GM03348 (cell line): ENCODE measurements around the gene PTPMT1.

ENCODE experiments used
- DNase-seq: peaks from one replicate; pipeline ENCODE4 v3.0.0; 2012; ENCODE audit warnings: low spot score

PTPMT1 gene

DNA sequence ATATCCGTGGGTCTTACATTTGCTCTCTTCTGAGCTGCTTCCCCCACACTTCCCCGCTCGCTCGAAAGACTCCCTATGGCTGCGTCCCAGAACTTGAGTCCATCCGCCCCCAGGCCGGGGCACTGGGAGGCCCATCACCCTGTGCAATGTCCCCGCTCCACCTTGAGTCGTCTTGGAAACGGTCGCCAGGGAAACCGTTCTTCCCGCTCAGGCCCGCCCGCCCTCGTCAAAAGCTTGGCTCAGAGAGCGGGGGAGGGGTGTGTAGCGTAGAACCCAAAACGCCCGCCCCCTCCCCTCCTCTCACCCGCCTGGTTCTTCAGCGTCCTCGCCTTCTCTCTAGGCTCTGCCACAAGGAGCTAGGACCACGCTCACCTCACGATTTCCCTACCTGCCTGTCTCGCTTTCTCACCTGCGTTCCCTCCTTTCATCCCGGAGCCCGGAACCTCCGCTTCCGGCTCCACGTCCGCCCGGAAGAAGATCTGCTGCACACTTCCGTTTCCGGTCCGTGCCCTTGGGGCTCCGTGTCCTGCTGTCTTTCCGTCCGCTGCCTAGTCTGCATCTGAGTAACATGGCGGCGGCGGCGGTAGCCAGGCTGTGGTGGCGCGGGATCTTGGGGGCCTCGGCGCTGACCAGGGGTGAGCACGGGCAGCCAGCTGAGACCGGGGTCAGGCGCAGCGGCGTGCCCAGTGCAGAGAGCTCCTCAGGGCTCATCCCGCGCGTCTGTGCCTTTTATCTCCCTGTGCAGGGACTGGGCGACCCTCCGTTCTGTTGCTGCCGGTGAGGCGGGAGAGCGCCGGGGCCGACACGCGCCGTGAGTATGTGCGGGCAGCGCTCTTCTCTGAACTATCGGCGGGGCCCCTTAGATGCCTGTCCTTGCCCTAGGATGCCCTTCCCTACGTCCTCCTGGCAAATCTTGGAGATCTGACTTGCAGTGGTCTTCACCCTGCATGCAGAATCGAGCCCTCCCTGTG is 13.4 kb downstream of the PTPMT1 start, which contains the start of the genes KBTBD4 and NDUFS3:
TSS of gene KBTBD4 (minus strand) at position 447 of the 971 bp plus-strand sequence. CDS start at position 428, 19 bp downstream.
TSS of gene NDUFS3 (plus strand) at position 551 of the 971 bp plus-strand sequence. CDS start at position 569, 18 bp downstream.
- DNase-seq, result peak; percentile 91

- no peak for DNase-seq
Observed at GRCh38 chr11:47583844-47584243, 18.4 kb downstream of the PTPMT1 start.

- no peak for DNase-seq
Observed at GRCh38 chr11:47586098-47586855, 20.9 kb downstream of the PTPMT1 start, which contains the start of gene FAM180B. TSS of gene FAM180B (plus strand) at chr11:47586678. CDS start at chr11:47586769, 91 bp downstream.

DNA sequence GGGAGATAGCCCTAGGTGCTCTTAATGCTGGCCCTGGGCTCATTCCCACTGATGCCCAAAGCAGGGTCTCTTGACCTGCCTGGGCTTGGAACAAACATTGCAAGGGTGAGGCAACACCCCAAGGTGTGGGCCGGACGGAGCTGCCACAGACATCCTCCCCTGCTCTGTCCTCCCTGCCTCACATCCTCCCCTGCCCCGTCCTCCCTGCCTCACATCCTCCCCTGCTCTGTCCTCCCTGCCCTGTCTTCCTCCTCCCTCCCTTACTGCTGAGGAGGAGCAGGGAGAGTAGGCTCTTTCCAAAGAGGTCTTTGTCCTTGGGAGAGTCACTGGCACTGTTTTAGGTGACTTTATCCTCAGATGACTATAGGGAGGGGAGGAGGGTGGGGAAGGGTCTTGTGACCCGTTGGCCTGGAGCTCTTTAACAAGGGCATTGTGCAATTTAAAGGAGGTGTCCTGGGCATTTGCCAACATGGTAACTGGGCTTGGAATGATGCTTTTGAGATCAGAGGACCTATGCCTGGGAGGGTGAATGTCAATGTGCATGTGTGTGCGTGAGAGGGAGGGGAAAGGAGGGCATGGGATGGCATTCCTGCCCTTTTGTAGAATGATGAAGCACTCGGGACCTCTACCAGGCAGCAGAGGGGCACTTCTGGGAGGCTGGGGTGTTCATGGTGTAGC is 21.8 kb downstream of the PTPMT1 start:
- DNase-seq, result no peak

DNA sequence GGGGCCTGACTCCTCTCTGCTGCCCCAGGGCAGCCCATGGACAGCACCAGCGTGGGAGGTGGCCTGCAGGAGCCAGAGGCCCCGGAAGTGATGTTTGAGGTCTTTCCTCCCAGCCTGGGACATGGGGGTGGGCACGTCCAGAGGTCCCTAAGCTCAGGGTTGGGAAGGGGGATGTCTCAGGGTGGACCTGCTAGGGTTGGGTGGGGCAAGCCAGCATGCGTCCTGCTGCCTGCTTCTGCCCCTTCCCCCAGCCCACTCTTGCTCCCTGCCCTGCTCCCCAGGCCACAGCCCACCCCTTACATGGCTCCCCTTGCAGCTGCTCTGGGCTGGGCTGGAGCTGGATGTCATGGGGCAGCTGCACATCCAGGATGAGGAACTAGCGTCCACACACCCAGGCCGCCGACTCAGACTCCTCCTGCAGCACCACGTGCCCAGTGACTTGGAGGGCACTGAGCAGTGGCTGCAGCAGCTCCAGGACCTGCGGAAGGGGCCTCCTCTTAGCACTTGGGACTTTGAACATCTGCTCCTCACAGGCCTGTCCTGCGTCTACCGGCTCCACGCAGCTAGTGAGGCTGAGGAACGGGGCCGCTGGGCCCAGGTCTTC is 22.4 kb downstream of the PTPMT1 start:
- DNase-seq, result no peak

DNA sequence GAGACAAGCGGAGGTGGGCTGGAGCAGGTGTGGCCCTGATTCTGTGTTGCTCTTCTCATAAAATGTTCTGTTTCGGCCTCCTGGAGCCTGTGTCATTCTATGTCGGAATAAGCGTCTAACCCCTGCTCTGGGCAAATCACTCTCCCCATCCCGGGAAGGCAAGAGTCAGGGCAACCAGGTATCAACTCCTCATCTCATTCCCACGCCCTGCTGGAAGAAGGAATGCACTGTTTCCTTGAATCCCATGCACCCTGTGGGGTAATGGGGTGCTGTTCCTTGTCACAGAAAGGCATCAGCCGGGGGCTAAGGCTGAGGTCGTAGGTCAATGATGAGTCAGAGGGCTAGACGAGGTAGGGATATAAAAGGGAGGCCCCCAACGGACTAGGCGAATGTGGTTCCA is 23.7 kb downstream of the PTPMT1 start:
- no peak for DNase-seq

DNA sequence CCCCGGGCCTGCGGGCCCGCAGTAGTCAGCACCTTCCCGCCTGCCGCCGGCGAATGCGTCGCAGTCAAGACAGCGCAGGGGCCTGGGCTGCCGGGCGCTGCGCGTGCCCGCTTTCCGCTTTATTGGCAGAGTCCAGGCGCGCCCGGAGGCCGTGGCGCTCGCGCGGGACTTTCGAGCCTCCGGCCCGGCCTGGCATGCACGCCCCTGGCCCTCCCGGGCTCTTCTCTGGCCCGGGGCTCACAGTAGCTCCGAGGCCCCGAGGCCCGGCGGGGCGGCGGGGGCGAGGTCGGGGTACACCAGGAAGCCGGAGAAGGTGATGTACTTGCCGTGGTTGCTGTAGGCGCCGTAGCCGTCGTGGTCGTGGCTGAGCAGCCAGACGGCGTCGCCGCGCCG is 24.2 kb downstream of the PTPMT1 start:
- no peak for DNase-seq

DNA sequence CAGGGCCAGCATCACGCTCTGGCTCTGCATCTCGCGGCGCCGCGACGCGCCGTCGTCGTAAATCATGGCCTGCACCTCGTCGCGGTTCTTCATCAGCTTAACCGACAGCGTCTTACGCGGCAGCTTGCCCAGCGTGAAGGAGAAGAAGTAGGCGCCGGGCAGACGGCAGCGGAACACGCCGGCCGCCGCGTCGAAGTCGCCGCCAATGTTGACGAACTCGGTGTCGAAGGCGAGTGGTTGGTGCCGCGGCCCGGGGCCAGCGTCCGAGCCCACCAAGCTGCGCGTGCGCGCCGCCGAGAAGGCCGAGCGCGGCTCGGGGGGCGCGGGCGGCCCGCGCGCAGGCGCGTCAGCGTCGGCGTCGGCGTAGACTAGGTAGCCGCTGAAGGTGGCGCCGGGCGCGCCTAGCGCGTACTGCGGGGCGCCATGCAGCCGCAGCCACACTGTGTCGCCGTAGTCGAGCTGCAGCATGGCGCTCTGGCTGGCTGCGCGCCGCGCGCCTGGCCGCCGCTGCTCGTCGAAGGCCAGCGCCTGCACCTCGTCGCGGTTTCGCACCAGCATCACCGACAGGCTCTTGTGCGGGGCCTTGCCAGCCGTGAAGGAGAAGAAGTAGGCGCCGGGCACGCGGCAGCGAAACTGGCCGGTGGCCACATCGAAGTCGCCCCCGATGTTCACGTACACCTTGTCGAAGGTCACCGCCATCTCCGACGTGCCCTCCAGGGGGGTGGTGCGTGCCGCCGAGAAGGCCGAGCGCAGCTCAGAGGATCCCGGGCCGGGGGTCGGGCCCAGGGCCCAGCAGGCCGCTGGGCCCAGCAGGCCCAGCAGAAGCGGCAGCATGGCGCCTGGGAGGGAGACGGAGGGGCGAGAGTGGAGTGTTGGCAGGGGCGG is 24.8 kb downstream of the PTPMT1 start:
- no peak for DNase-seq

GRCh38 chr11:47591764-47592163 is 26.4 kb downstream of the PTPMT1 start:
- DNase-seq, result no peak

- no peak for DNase-seq
Observed at GRCh38 chr11:47592251-47592650, 26.9 kb downstream of the PTPMT1 start.

GRCh38 chr11:47592970-47593369 is 27.6 kb downstream of the PTPMT1 start:
- DNase-seq, result no peak

GRCh38 chr11:47593492-47593933 is 28.1 kb downstream of the PTPMT1 start:
- no peak for DNase-seq

GRCh38 chr11:47593934-47594855 is 28.8 kb downstream of the PTPMT1 start, which contains the start of gene C1QTNF4:
TSS of gene C1QTNF4 (minus strand) at chr11:47594411. CDS start at chr11:47590810, 3,601 bp downstream.
- DNase-seq, result no peak

GRCh38 chr11:47595029-47595428 is 29.6 kb downstream of the PTPMT1 start:
- no peak for DNase-seq

GRCh38 chr11:47595967-47596366 is 30.6 kb downstream of the PTPMT1 start:
- DNase-seq, result no peak

- DNase-seq, result no peak
Observed at GRCh38 chr11:47599902-47600301, 34.5 kb downstream of the PTPMT1 start.

DNA sequence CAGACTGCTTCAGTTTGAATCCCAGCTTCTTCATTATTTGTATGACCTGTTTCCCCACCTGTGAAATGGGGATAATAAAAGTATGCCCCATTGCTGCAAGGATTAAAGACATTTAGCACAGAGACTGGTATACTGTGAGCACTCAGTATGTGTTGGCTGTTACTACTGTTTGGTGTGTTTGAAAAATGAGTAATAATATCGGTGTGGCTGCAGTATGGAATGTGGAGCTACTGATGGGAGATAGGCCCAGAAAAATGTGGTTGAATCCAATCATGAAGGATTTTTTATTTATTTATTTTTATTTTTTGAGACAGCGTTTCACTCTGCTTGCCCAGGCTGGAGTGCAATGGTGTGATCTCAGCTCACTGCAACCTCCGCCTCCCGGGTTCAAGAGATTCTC is 37.9 kb downstream of the PTPMT1 start:
- DNase-seq, result peak; percentile 73

DNA sequence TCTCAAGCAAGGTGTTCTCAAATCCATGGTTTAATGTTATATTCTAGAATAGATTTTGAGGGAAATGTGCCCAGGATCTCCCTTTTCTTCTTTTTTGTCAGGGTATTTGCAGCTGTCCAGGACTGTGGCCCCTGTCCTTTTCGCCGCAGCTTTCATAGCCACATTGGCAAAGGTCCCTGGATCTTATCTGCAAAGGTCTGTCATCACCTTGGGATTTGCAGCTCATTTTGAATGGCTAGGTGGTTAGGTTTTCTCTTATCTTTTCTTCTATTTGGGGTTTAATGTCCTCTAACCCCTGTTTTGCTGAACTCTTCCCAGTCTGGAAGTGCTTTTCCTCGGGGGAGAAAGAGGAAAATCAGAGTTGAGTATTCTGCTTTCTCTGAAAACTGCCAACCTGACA is 40.5 kb downstream of the PTPMT1 start:
- DNase-seq, result no peak

- no peak for DNase-seq
Observed at GRCh38 chr11:47606731-47607130, 41.3 kb downstream of the PTPMT1 start.
